ENCODE data around the gene PLP2.

The PLP2 gene

GRCh38 chrX:49190821-49191573 lies 19.3 kb downstream of the PLP2 start:
- H3K9ac ChIP-seq (ENCODE audit: low read length) = peak overlapping the region; percentile 66

DNA sequence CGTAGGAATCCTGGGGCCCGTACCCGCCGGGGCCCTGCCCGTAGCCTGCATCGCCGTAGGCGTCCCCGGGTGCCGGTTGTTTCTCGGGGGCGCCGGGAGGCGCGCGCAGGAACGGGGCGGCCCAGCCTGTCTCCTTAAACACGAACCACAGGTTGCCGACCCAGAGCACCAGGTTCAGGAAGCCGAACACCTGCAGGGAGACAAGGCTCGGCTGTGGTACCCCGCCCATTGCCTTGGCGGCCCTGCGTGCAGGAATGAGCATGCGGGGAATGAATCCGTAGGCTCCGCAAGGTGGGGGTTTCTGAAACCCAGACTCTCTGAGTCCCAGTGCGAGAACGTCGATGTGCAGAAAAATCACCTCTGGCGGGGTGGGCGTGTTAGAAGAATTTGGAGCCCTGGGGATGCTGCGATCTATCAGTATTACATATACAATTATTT lies 19.9 kb downstream of the PLP2 start:
- Histone ChIP-seq H3K4me3 (ENCODE audit: low read length) (peak overlapping the region; percentile 68), H3K9ac (ENCODE audit: low read length) (peak overlapping the region; percentile 66), H3K36me3 (ENCODE audit: control insufficient read depth, low read depth, low read length) (no peaks in the 10 kb centered on the region), H3K9me3 (ENCODE audit: control insufficient read depth, low read depth, low read length) (no peaks in the 10 kb centered on the region), H3K4me1 (ENCODE audit: control insufficient read depth, low read depth, low read length) (no peaks in the 10 kb centered on the region), H3K27ac (ENCODE audit: low read length) (peak overlapping the region; percentile 31), H3K27me3 (ENCODE audit: control insufficient read depth, insufficient read depth, low read length) (no peaks in the 10 kb centered on the region)

More at GRCh38 chrX:49190821-49191573, 19.3 kb downstream of the PLP2 start:
- Histone ChIP-seq H3K4me3 (ENCODE audit: low read length) (peak overlapping the region; percentile 68), H3K4me1 (ENCODE audit: control insufficient read depth, low read depth, low read length) (no peaks in the 10 kb centered on the region), H3K9me3 (ENCODE audit: control insufficient read depth, low read depth, low read length) (no peaks in the 10 kb centered on the region), H3K36me3 (ENCODE audit: control insufficient read depth, low read depth, low read length) (no peaks in the 10 kb centered on the region), H3K27me3 (ENCODE audit: control insufficient read depth, insufficient read depth, low read length) (no peaks in the 10 kb centered on the region), H3K27ac (ENCODE audit: low read length) (peak overlapping the region; percentile 31)

GRCh38 chrX:49192722-49193328 lies 21.1 kb downstream of the PLP2 start:
- no peaks in the 10 kb centered on the region for H3K36me3 ChIP-seq (ENCODE audit: control insufficient read depth, low read depth, low read length)
- H3K27ac ChIP-seq (ENCODE audit: low read length) = no peak overlapping the region

GRCh38 chrX:49193542-49193964 lies 21.9 kb downstream of the PLP2 start:
- Histone ChIP-seq H3K27ac (ENCODE audit: low read length) (no peak overlapping the region), H3K36me3 (ENCODE audit: control insufficient read depth, low read depth, low read length) (no peaks in the 10 kb centered on the region), H3K4me3 (ENCODE audit: low read length) (no peak overlapping the region), H3K9me3 (ENCODE audit: control insufficient read depth, low read depth, low read length) (peaks cover 4% of the 10 kb centered on the region), H3K4me1 (ENCODE audit: control insufficient read depth, low read depth, low read length) (no peaks in the 10 kb centered on the region), H3K9ac (ENCODE audit: low read length) (no peak overlapping the region), H3K27me3 (ENCODE audit: control insufficient read depth, insufficient read depth, low read length) (no peaks in the 10 kb centered on the region)

More at GRCh38 chrX:49192722-49193328, 21.1 kb downstream of the PLP2 start:
- Histone ChIP-seq H3K9me3 (ENCODE audit: control insufficient read depth, low read depth, low read length) (peaks cover 4% of the 10 kb centered on the region), H3K9ac (ENCODE audit: low read length) (no peak overlapping the region), H3K4me3 (ENCODE audit: low read length) (no peak overlapping the region), H3K27me3 (ENCODE audit: control insufficient read depth, insufficient read depth, low read length) (no peaks in the 10 kb centered on the region), H3K4me1 (ENCODE audit: control insufficient read depth, low read depth, low read length) (no peaks in the 10 kb centered on the region)

DNA sequence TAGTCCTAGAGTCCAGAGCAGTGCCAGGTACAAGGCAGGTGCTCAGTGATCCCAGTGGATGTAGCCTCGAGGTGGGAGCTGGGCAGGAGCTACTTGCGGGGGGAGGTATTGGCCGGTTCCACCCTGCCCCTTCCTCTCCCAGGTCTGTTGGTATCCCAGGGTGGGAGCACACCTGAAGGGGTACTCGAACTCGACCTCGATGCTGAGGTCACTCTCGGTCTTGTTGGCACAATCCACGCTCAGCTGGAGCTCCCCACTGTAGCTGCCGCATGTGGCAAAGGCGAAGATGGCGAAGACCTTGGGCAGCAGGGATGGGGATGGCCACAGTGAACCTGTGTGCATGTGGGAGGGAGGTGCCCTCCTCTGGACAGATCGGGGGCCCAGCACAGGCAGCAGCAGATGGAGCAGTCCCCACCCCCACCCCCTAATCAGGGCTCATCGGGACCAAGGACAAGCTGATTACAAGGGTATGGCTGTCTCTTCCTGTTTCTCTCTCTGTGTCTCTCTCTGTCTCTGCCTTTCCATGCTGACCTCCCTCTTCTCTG lies 25.9 kb downstream of the PLP2 start:
- Histone ChIP-seq H3K9me3 (ENCODE audit: control insufficient read depth, low read depth, low read length) (peaks cover 4% of the 10 kb centered on the region), H3K36me3 (ENCODE audit: control insufficient read depth, low read depth, low read length) (no peaks in the 10 kb centered on the region), H3K27ac (ENCODE audit: low read length) (no peak overlapping the region), H3K4me1 (ENCODE audit: control insufficient read depth, low read depth, low read length) (no peaks in the 10 kb centered on the region), H3K4me3 (ENCODE audit: low read length) (no peak overlapping the region), H3K9ac (ENCODE audit: low read length) (no peak overlapping the region), H3K27me3 (ENCODE audit: control insufficient read depth, insufficient read depth, low read length) (no peaks in the 10 kb centered on the region)

GRCh38 chrX:49198540-49199314 lies 27.0 kb downstream of the PLP2 start:
- Histone ChIP-seq H3K27ac (ENCODE audit: low read length) (no peak overlapping the region), H3K4me3 (ENCODE audit: low read length) (peak overlapping the region; percentile 56), H3K9ac (ENCODE audit: low read length) (no peak overlapping the region), H3K27me3 (ENCODE audit: control insufficient read depth, insufficient read depth, low read length) (no peaks in the 10 kb centered on the region), H3K9me3 (ENCODE audit: control insufficient read depth, low read depth, low read length) (peaks cover 4% of the 10 kb centered on the region), H3K4me1 (ENCODE audit: control insufficient read depth, low read depth, low read length) (no peaks in the 10 kb centered on the region), H3K36me3 (ENCODE audit: control insufficient read depth, low read depth, low read length) (no peaks in the 10 kb centered on the region)

DNA sequence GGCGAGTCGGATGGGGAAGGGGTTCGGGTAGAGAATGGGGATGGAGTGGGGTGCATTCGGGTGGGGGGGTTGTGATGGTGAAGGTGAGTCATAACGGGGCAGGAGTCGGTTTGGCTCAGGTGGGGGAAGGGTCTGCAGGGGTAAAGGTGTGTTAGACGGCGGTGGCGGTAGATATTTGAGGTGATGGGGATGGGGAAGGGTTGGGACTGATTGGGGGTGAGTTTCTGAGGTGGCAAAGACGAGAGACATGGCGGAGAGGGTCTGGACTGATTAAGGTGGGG lies 27.6 kb downstream of the PLP2 start:
- Histone ChIP-seq H3K9ac (ENCODE audit: low read length) (no peak overlapping the region), H3K4me3 (ENCODE audit: low read length) (peak overlapping the region; percentile 56)

DNA sequence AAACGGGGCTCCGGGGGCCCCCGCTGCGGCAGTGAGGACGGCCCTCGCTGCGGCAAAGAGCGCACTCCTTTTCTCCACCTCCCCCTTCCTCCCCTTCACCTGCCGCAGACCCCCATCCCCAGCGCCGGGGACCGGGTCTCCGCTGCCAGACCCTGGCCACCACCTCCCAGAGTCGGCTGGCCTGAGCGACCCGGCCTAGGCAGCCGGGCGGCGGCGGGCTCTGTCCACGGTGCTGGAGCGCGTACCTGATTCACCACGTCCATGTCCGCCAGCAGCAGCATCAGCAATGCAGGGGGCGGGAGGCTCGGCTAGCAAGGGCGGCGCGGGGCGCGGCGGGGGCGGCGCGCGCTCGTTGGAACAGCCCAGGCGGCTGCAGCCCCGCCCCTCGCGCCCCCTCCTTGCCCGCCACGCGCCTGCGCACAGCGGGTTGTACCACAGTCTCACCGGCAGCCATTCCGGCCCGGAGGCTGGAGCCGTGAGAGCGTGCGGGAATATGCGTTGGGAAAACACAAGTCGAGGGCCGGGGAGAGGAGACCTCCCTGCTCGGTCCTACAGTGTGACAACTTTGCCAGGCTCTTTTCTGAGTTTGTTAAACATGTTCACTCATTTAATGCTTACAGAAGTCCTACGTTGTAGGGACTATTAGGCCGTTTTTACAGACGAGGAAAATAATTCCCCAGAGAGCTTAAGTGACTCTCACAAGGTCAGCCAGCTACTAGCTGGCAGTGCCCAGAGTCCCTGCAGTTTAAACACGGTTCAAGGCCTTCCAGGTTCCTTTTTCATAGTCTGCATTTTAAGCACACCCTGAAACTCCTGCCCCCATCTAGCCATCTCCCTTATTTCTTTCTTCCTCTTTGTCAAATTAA lies 28.4 kb downstream of the PLP2 start, which contains the start of gene SYP:
Gene SYP, minus strand, starts transcription at position 288 of the 866 bp plus-strand sequence. Its CDS starts 7 bp downstream, at position 281.
- H3K9me3 ChIP-seq (ENCODE audit: control insufficient read depth, low read depth, low read length) = peaks cover 4% of the 10 kb centered on the region
- no peaks in the 10 kb centered on the region for H3K36me3 ChIP-seq (ENCODE audit: control insufficient read depth, low read depth, low read length)
- H3K27me3 ChIP-seq (ENCODE audit: control insufficient read depth, insufficient read depth, low read length) = no peaks in the 10 kb centered on the region
- no peak within 1 kb of the TSS for H3K27ac ChIP-seq (ENCODE audit: low read length)
- H3K9ac ChIP-seq (ENCODE audit: low read length) = no peak within 1 kb of the TSS
- no peaks in the 10 kb centered on the region for H3K4me1 ChIP-seq (ENCODE audit: control insufficient read depth, low read depth, low read length)
- H3K4me3 ChIP-seq (ENCODE audit: low read length) = peak within 1 kb of the TSS; percentile 56

More for the DNA sequence above, 27.6 kb downstream of the PLP2 start:
- Histone ChIP-seq H3K36me3 (ENCODE audit: control insufficient read depth, low read depth, low read length) (no peaks in the 10 kb centered on the region), H3K27ac (ENCODE audit: low read length) (no peak overlapping the region), H3K27me3 (ENCODE audit: control insufficient read depth, insufficient read depth, low read length) (no peaks in the 10 kb centered on the region), H3K9me3 (ENCODE audit: control insufficient read depth, low read depth, low read length) (peaks cover 4% of the 10 kb centered on the region), H3K4me1 (ENCODE audit: control insufficient read depth, low read depth, low read length) (no peaks in the 10 kb centered on the region)

DNA sequence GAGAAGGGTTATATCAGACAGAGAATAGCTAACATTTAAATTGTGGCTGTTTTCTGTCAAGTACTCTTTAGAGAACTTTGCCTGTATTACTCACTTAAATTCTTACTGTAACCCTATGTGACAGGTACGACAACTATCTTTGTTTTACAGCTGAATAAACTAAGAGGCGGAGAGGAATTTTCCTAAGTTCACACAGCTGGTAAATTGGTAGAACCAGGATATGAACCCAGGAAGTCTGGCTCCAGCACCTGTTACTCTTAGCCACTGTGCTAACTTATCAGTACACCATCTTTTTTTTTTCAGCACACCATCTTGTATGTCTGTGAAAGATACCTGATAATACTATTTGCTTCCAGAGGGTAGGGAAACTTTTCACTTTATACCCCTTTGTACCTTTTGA lies 30.3 kb downstream of the PLP2 start:
- no peaks in the 10 kb centered on the region for H3K4me1 ChIP-seq (ENCODE audit: control insufficient read depth, low read depth, low read length)
- H3K9me3 ChIP-seq (ENCODE audit: control insufficient read depth, low read depth, low read length) = peaks cover 8% of the 10 kb centered on the region
- H3K9ac ChIP-seq (ENCODE audit: low read length) = no peak overlapping the region
- H3K27ac ChIP-seq (ENCODE audit: low read length) = no peak overlapping the region
- no peak overlapping the region for H3K4me3 ChIP-seq (ENCODE audit: low read length)
- H3K36me3 ChIP-seq (ENCODE audit: control insufficient read depth, low read depth, low read length) = no peaks in the 10 kb centered on the region
- no peaks in the 10 kb centered on the region for H3K27me3 ChIP-seq (ENCODE audit: control insufficient read depth, insufficient read depth, low read length)

DNA sequence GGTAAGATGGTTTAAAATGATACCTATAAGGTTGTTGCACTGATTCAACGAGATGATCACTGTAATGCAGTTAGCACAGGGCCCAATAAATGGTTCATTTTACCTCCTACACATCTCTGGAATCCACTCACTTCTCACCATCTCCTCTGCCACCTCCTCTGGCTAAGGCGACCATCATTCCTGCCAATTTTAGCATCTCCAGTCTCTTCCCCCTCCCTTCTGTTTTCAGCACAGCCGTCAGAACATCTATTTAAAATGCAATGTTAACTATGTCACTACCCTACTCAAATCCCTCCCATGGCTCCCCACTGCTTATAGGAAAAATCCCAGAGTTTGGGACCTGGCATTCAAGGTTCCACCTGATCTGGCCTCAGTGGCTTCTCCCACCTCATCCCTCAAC lies 31.8 kb downstream of the PLP2 start:
- H3K36me3 ChIP-seq (ENCODE audit: control insufficient read depth, low read depth, low read length) = no peaks in the 10 kb centered on the region
- H3K27me3 ChIP-seq (ENCODE audit: control insufficient read depth, insufficient read depth, low read length) = no peaks in the 10 kb centered on the region
- H3K4me1 ChIP-seq (ENCODE audit: control insufficient read depth, low read depth, low read length) = no peaks in the 10 kb centered on the region
- no peak overlapping the region for H3K27ac ChIP-seq (ENCODE audit: low read length)
- no peak overlapping the region for H3K9ac ChIP-seq (ENCODE audit: low read length)
- H3K4me3 ChIP-seq (ENCODE audit: low read length) = no peak overlapping the region
- peaks cover 4% of the 10 kb centered on the region for H3K9me3 ChIP-seq (ENCODE audit: control insufficient read depth, low read depth, low read length)

DNA sequence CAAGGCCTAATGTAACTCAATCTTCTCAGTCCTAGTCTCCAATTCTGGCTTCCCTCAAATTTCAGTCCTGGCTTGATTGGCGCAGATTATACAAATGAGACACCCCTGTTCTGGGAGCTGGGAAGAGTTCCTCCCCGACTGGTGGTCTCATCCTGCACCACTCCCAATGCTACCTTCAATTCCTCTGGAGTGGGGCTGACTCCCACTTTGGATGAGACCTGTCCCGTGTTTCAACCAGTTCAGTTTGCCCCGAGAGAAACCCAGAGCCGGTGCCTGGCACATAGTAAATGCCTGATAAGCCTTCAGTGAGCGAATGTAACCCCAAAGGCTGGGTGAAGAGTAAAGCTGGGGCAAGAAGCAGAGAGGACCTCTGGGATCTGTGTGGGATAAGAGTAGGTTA lies 32.3 kb downstream of the PLP2 start:
- H3K36me3 ChIP-seq (ENCODE audit: control insufficient read depth, low read depth, low read length) = no peaks in the 10 kb centered on the region
- H3K4me1 ChIP-seq (ENCODE audit: control insufficient read depth, low read depth, low read length) = no peaks in the 10 kb centered on the region
- no peak overlapping the region for H3K4me3 ChIP-seq (ENCODE audit: low read length)
- no peak overlapping the region for H3K27ac ChIP-seq (ENCODE audit: low read length)
- peaks cover 4% of the 10 kb centered on the region for H3K9me3 ChIP-seq (ENCODE audit: control insufficient read depth, low read depth, low read length)
- no peak overlapping the region for H3K9ac ChIP-seq (ENCODE audit: low read length)
- no peaks in the 10 kb centered on the region for H3K27me3 ChIP-seq (ENCODE audit: control insufficient read depth, insufficient read depth, low read length)
